AG09309 (cell line): ENCODE data around the gene TMEM86B.
"Not testable (repeated sequence)": the region's sequence is repeated elsewhere in the genome, so short reads cannot be mapped to it uniquely, and the experiment has no call there.

Experiments used
- DNase-seq: peaks from one replicate; pipeline ENCODE4 v3.0.0-alpha.2; 2010; ENCODE audit warnings: low read depth
- H3K4me3 ChIP-seq: 2 replicates; pipeline ENCODE4 v1.5.1; 2011; ENCODE audit warnings: mild to moderate bottlenecking, low read depth, low read length, moderate library complexity; ENCODE audit not compliant: control insufficient read depth
- CTCF ChIP-seq: IDR thresholded peaks from 2 replicates; pipeline ENCODE4 v1.5.1; 2011; ENCODE audit warnings: mild to moderate bottlenecking, low read depth, low read length, inconsistent platforms; ENCODE audit not compliant: insufficient read depth, control insufficient read depth; ENCODE audit errors: missing control alignments

The TMEM86B gene

GRCh38 chr19:55227241-55228014 lies 1.1 kb downstream of the TMEM86B start:
- no peak overlapping the region for H3K4me3 ChIP-seq
- DNase-seq, result no peak
- no peak for TF ChIP-seq CTCF

- TF ChIP-seq CTCF, result no peak
- no peak for DNase-seq
Measured at GRCh38 chr19:55226788-55227187, 1.8 kb downstream of the TMEM86B start.

GRCh38 chr19:55226273-55226672 lies 2.3 kb downstream of the TMEM86B start:
- TF ChIP-seq CTCF, result no peak
- DNase-seq, result no peak
- no peak overlapping the region for H3K4me3 ChIP-seq

More at GRCh38 chr19:55226788-55227187, 1.8 kb downstream of the TMEM86B start:
- no peak overlapping the region for H3K4me3 ChIP-seq

- TF ChIP-seq CTCF, result no peak
- no peak for DNase-seq
- no peak overlapping the region for H3K4me3 ChIP-seq
Measured at GRCh38 chr19:55225415-55225958, 3.1 kb downstream of the TMEM86B start.

- not testable (repeated sequence) for H3K4me3 ChIP-seq, DNase-seq
Measured at GRCh38 chr19:55224679-55225414, 3.7 kb downstream of the TMEM86B start.

- TF ChIP-seq CTCF, result no peak
- no peak for DNase-seq
- no peak overlapping the region for H3K4me3 ChIP-seq
Measured at GRCh38 chr19:55224038-55224665, 4.4 kb downstream of the TMEM86B start.

GRCh38 chr19:55223291-55224037 lies 5.1 kb downstream of the TMEM86B start:
- no peak for DNase-seq
- no peak for TF ChIP-seq CTCF
- no peak overlapping the region for H3K4me3 ChIP-seq
